ENCODE measurements around the gene ARHGAP18. TPM values are rescaled to one million over a fixed set of nuclear protein-coding genes. Genes with fewer than 3 reads are reported as not detected.

The ARHGAP18 gene
- polyA plus RNA-seq, 1 of the 3 experiments (the other 2 are of a cell fraction) = 25.0 TPM

- H3K27ac ChIP-seq (ENCODE audit: low read depth in 2 of 2, low read length in 1 of 2) = no peak overlapping the region
- H3K79me2 ChIP-seq (ENCODE audit: insufficient read depth) = no peaks in the 10 kb centered on the region
- WGBS (ENCODE audit: low lambda C conversion rate) = 13% methylated on average over 1 of the region's 1 CpG
- DNase-seq = no peak
- no peaks in the 10 kb centered on the region for H3K27me3 ChIP-seq (ENCODE audit: insufficient read depth)
- H4K20me1 ChIP-seq (ENCODE audit: insufficient read depth) = no peaks in the 10 kb centered on the region
- no peak overlapping the region for H3K9ac ChIP-seq
- no peaks in the 10 kb centered on the region for H3K9me2 ChIP-seq
- no peaks in the 10 kb centered on the region for H3K36me3 ChIP-seq (replicated peaks in 1 of 2; ENCODE audit: control insufficient read depth in 1 of 2, insufficient read depth in 2 of 2, low read length in 1 of 2)
- CTCF ChIA-PET = interaction anchor here (0.8 to 0.9 kb wide), 2 partner anchors 35 to 142 kb away, joined by 3 read pairs; no protein-coding TSS in a partner anchor
- TF ChIP-seq TAF1 (IDR thresholded peaks at IDR 0.05; ENCODE audit: borderline replicate concordance, low read depth, low read length) (no peak), MXI1 (IDR thresholded peaks at IDR 0.05; ENCODE audit: low read depth, low read length) (no peak), SIN3A (IDR thresholded peaks at IDR 0.05; ENCODE audit: borderline replicate concordance, low read depth, low read length) (no peak), MEF2A (IDR thresholded peaks at IDR 0.05; ENCODE audit: borderline replicate concordance, low read depth) (no peak), ELF1 (IDR thresholded peaks at IDR 0.05) (no peak), USF2 (IDR thresholded peaks at IDR 0.05; ENCODE audit: borderline replicate concordance, low read depth, low read length) (no peak), NRF1 (IDR thresholded peaks at IDR 0.05; ENCODE audit: low read depth, low read length) (no peak), ZBTB33 (IDR thresholded peaks at IDR 0.05; ENCODE audit: borderline replicate concordance, low read depth) (no peak), SMC3 (IDR thresholded peaks at IDR 0.05; ENCODE audit: low read depth, low read length) (no peak), RFX5 (IDR thresholded peaks at IDR 0.05; ENCODE audit: low read length) (no peak), IRF3 (IDR thresholded peaks at IDR 0.05; ENCODE audit: low read depth, low read length) (no peak), GATA2 (CRISPR knock-in tag; IDR thresholded peaks at IDR 0.05) (no peak), NFIC (IDR thresholded peaks at IDR 0.05; ENCODE audit: borderline replicate concordance) (peak; percentile 25; the same call in 1 of the 2 replicates), PBX3 (IDR thresholded peaks at IDR 0.05) (no peak), RXRA (IDR thresholded peaks at IDR 0.05; ENCODE audit: borderline replicate concordance, low read depth) (no peak), TCF12 (IDR thresholded peaks at IDR 0.05) (0 out of 2 replicates have a peak, but pooled peaks have one; percentile 15)
- H3K4me2 ChIP-seq = no peak overlapping the region
- H3K4me3 ChIP-seq (ENCODE audit: low read depth in 2 of 2, low read length in 1 of 2) = no peak overlapping the region
- H3F3A ChIP-seq (replicated peaks; ENCODE audit: insufficient read depth) = peaks cover 18% of the 10 kb centered on the region
- no peak overlapping the region for H2AFZ ChIP-seq (ENCODE audit: low read depth)
- POLR2A ChIA-PET = no interaction called here
- H3K9me3 ChIP-seq = no peaks in the 10 kb centered on the region
- peaks cover 0 to 13% of the 10 kb centered on the region in 2 experiments; a peak in 3 of 4 replicates for H3K4me1 ChIP-seq (ENCODE audit: control insufficient read depth in 1 of 2, insufficient read depth in 2 of 2, low read depth in 1 of 2, low read length in 1 of 2)
Observed at GRCh38 chr6:129740013-129740412, 30.0 kb upstream of the ARHGAP18 start.

Data from SK-N-SH (cell line).